ENCODE data around the gene PACRGL.

DNA sequence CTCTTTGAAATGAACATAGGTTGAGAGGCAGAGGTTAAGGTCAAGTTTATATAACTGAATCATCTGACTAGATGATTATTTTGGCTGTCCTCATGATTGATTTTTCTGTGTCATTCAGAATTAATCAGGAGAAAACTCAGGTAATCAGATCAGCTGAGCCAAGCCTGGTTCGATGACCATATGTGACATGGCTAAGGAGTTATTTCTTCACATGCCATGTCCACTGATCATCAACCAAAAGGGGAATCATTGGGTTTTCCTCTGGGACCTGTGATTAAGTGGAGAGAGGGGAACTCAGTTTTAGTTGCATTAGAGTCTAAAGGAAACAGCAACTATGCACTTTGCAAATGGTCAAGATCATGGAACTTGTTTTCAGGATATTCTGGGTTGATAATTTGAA, 20.3 kb upstream of the PACRGL start:
- TF ChIP-seq CTCF (IDR thresholded peaks at IDR 0.05) (no peak), POLR2A (IDR thresholded peaks at IDR 0.05) (no peak)

All from body of pancreas (tissue), 4 donors.